Stimulated activated CD4-positive, alpha-beta T cell treated with anti-CD3 and anti-CD28 coated beads, Interleukin-1b, Interleukin-23, amount 100 ng/mL, for 24 hours (primary cell): Measurements from ENCODE around the gene FBXO17.

ENCODE experiments used
- DNase-seq, 4 experiments: peaks; one replicate each; pipeline ENCODE4 v3.0.0-alpha.2; 2020; ENCODE audit warnings: low read depth in 4 of 4, low spot score in 1 of 4

The FBXO17 gene

GRCh38 chr19:38894968-38895367 lies 80.6 kb downstream of the FBXO17 start:
- no peak for DNase-seq

- DNase-seq: no peak
Measured at GRCh38 chr19:38893341-38893771, 82.2 kb downstream of the FBXO17 start.

DNA sequence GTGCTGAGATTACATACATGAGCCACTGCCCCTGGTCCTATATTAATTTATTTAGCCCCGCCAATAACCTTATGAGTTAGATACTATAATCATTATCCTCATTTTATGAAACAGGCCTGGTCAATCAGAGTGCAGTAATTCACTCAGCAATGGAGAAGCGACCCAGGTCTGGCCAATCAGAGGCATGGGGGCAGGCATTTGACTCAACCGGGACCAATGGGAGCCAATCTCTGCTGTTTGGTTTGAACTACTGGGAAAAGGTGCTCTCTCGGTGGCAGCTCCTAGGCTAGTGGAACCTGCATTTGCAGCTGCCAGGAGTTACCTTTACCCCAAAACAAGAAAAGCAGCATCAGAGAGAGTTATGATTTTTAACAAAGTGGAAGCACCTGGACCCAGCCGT lies 82.7 kb downstream of the FBXO17 start:
- no peak for DNase-seq

- no peak for DNase-seq
Measured at GRCh38 chr19:38891771-38892170, 83.8 kb downstream of the FBXO17 start.
